ENCODE data around the gene ATOH8. TPM values are rescaled to one million over a fixed set of nuclear protein-coding genes. Genes with fewer than 3 reads are reported as not detected.
A peak's percentile ranks its signal among the peaks of the same experiment; 100 is the strongest.

Gene ATOH8
- total and polyA plus RNA-seq, 8 donors = 1.7 to 13.9 (median 3.5) TPM

GRCh38 chr2:85772841-85773491 lies 19.2 kb downstream of the ATOH8 start:
- DNase-seq = peak in 2 of 6 donors; percentile 29 to 48
- Histone ChIP-seq H3K36me3 (no peaks in the 10 kb centered on the region), H3K4me3 (no peak overlapping the region), H3K9me3 (no peaks in the 10 kb centered on the region), H3K4me1 (peaks cover 18 to 37% (median 22%) of the 10 kb centered on the region in 3 donors), H3K27ac (peak overlapping the region; percentile 38 to 74 (median 60)), H3K27me3 (no peaks in the 10 kb centered on the region)
- 71% methylated on average over 16 of the region's 16 CpGs for WGBS, 2 donors
- FAIRE-seq = no peak
- intact Hi-C loops (cut with DNase I) = no loop called here
- no peak for ATAC-seq
- TF ChIP-seq CTCF (IDR thresholded peaks at IDR 0.05) = no peak

- peak in 1 of 6 donors; percentile 11 for DNase-seq
- WGBS, 2 donors = 87 to 88% methylated on average over 6 of the region's 6 CpGs
- H3K9me3 ChIP-seq = no peaks in the 10 kb centered on the region
- TF ChIP-seq CTCF (IDR thresholded peaks at IDR 0.05) = no peak
- H3K36me3 ChIP-seq = no peaks in the 10 kb centered on the region
- H3K27ac ChIP-seq = no peak overlapping the region
- H3K27me3 ChIP-seq = no peaks in the 10 kb centered on the region
- no peak for ATAC-seq
- no peak for FAIRE-seq
- peaks cover 13 to 32% (median 16%) of the 10 kb centered on the region in 3 donors for H3K4me1 ChIP-seq
- intact Hi-C loops (cut with DNase I) = no loop called here
- H3K4me3 ChIP-seq = no peak overlapping the region
These were observed 19.9 kb downstream of the ATOH8 start for GRCh38 chr2:85773692-85774091.

GRCh38 chr2:85774126-85774978 lies 20.6 kb downstream of the ATOH8 start:
- ATAC-seq (no peak), DNase-seq (peak in 1 of 6 donors; percentile 12), FAIRE-seq (no peak)
- no peak overlapping the region for H3K4me3 ChIP-seq
- peaks cover 8 to 25% (median 11%) of the 10 kb centered on the region in 3 donors for H3K4me1 ChIP-seq
- H3K9me3 ChIP-seq = no peaks in the 10 kb centered on the region
- intact Hi-C loops (cut with DNase I) = no loop called here
- no peak for TF ChIP-seq CTCF (IDR thresholded peaks at IDR 0.05)
- no peaks in the 10 kb centered on the region for H3K27me3 ChIP-seq
- no peaks in the 10 kb centered on the region for H3K36me3 ChIP-seq
- no peak overlapping the region for H3K27ac ChIP-seq
- WGBS, 2 donors = 92 to 95% methylated on average over 9 of the region's 9 CpGs

GRCh38 chr2:85775406-85776381 lies 21.9 kb downstream of the ATOH8 start:
- intact Hi-C loops (cut with DNase I) = no loop called here
- Histone ChIP-seq H3K36me3 (no peaks in the 10 kb centered on the region), H3K9me3 (no peaks in the 10 kb centered on the region), H3K4me3 (no peak overlapping the region), H3K27me3 (no peaks in the 10 kb centered on the region), H3K27ac (no peak overlapping the region), H3K4me1 (peaks cover 8 to 22% (median 15%) of the 10 kb centered on the region in 3 donors)
- FAIRE-seq = no peak
- 90 to 93% methylated on average over 12 of the region's 12 CpGs for WGBS, 2 donors
- TF ChIP-seq CTCF (IDR thresholded peaks at IDR 0.05) = no peak
- DNase-seq = peak in 1 of 6 donors; percentile 17
- no peak for ATAC-seq

Data from pancreas (tissue), 10 donors.